Peyer's patch (tissue), 4 donors: ENCODE measurements around the gene ENPP1. TPM values are rescaled to one million over a fixed set of nuclear protein-coding genes. Genes with fewer than 3 reads are reported as not detected.
A peak's percentile ranks its signal among the peaks of the same experiment; 100 is the strongest.

Source experiments
- DNase-seq, 3 donors: peaks; one replicate each; pipeline ENCODE4 v3.0.0-alpha.2; 2017 to 2019
- H3K27ac ChIP-seq, 4 donors: fragments of 200-600 bp; sonication (generic); one replicate each; pipeline ENCODE4 v1.5.1; 2016 to 2019
- H3K27me3 ChIP-seq, 2 donors: fragments of 200-600 bp; sonication (generic); one replicate each; pipeline ENCODE4 v1.5.1; 2019
- H3K36me3 ChIP-seq, 3 donors: fragments of 200-600 bp; sonication (generic); one replicate each; pipeline ENCODE4 v1.5.1; 2016 to 2019
- H3K4me1 ChIP-seq, 4 donors: fragments of 200-600 bp; sonication (generic); one replicate each; pipeline ENCODE4 v1.5.1; 2016 to 2019
- H3K4me3 ChIP-seq, 4 donors: fragments of 200-600 bp; sonication (generic); 1 replicate in 3 of 4; 2 replicates in 1 of 4; pipeline ENCODE4 v1.5.1; 2016 to 2019; ENCODE audit warnings: mild to moderate bottlenecking in 1 of 4
- H3K9me3 ChIP-seq, 4 donors: fragments of 200-600 bp; sonication (generic); one replicate each; pipeline ENCODE4 v1.5.1; 2016 to 2019; ENCODE audit warnings: mild to moderate bottlenecking in 1 of 4
- CTCF ChIP-seq, 6 experiments: fragments of 450-650 bp in 4 of 6; fragments of 200-600 bp in 2 of 6; sonication (generic) in 1 of 6; IDR thresholded peaks; one replicate each; pipeline ENCODE4 v1.5.1; 2017 to 2019; ENCODE audit warnings: antibody characterized with exemption in 6 of 6, mild to moderate bottlenecking in 3 of 6, moderate library complexity in 1 of 6
- POLR2A ChIP-seq, 2 donors: fragments of 450-650 bp; IDR thresholded peaks; one replicate each; pipeline ENCODE4 v1.5.1; 2017; ENCODE audit warnings: antibody characterized with exemption in 2 of 2, mild to moderate bottlenecking in 2 of 2, moderate library complexity in 2 of 2
- total RNA-seq, 4 donors: library from RNA; depleted of rRNA; stranded (reverse); fragments of >200 nt; gene quantifications; one replicate each; pipeline ENCODE4 v1.1.0, GENCODE V29; 2016

ENPP1 gene
- total RNA-seq, 4 donors from 2014 or later, result 1.7 to 9.4 (median 7.1) TPM

GRCh38 chr6:131778169-131778568 lies 29.7 kb upstream of the ENPP1 start:
- Histone ChIP-seq H3K36me3 (no peaks in the 10 kb centered on the region), H3K9me3 (no peaks in the 10 kb centered on the region), H3K27me3 (no peaks in the 10 kb centered on the region), H3K27ac (no peak overlapping the region), H3K4me3 (no peak overlapping the region), H3K4me1 (no peaks in the 10 kb centered on the region)
- no peak for TF ChIP-seq POLR2A (IDR thresholded peaks at IDR 0.05)
- TF ChIP-seq CTCF (IDR thresholded peaks at IDR 0.05), result no peak
- DNase-seq, result no peak

DNA sequence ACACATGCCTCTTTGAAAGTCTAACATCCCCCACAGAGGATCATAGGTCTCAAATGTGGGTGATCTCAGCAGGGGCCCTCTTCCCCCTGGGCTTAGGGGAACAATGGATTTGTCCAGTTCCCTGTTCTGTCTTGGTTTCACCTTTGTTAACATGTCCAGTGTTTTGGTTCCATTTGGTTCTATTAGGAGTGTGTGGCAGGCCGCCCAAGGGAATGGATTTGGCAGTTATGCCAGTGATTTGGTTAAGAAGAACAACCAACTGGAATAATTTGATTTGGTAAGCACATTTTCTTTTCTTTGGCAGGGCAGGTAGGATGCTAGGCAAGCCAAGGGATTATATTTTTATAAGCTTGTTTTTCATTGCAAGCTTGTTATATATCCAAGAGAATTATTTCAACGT lies 28.5 kb upstream of the ENPP1 start:
- Histone ChIP-seq H3K4me3 (no peak overlapping the region), H3K9me3 (no peaks in the 10 kb centered on the region), H3K36me3 (no peaks in the 10 kb centered on the region), H3K27ac (no peak overlapping the region), H3K27me3 (no peaks in the 10 kb centered on the region), H3K4me1 (no peaks in the 10 kb centered on the region)
- no peak for DNase-seq
- no peak for TF ChIP-seq CTCF (IDR thresholded peaks at IDR 0.05)
- TF ChIP-seq POLR2A (IDR thresholded peaks at IDR 0.05), result no peak

GRCh38 chr6:131780600-131780999 lies 27.2 kb upstream of the ENPP1 start:
- no peaks in the 10 kb centered on the region for H3K9me3 ChIP-seq
- no peak overlapping the region for H3K4me3 ChIP-seq
- H3K4me1 ChIP-seq, result no peaks in the 10 kb centered on the region
- no peaks in the 10 kb centered on the region for H3K36me3 ChIP-seq
- no peaks in the 10 kb centered on the region for H3K27me3 ChIP-seq
- H3K27ac ChIP-seq, result no peak overlapping the region
- TF ChIP-seq POLR2A (IDR thresholded peaks at IDR 0.05), result no peak
- TF ChIP-seq CTCF (IDR thresholded peaks at IDR 0.05), result no peak
- no peak for DNase-seq

DNA sequence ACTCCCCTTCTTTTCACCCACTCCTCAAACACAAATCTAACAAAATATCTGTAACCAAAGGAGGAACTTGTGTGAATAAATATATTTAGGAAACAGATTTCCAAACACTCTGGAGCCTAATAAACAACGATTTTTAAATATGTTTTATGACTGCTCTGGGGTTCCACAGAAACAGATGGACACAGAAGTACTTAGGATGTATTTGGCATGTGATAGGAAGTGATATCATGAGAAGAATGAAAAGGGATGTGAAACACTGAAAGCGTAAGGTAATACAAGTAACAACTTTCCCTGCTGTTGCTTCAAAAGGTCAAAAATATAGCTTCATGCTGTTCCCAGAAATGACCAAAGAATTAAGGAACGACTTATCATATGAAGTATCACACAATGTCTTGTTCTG lies 26.1 kb upstream of the ENPP1 start:
- Histone ChIP-seq H3K36me3 (no peaks in the 10 kb centered on the region), H3K9me3 (no peaks in the 10 kb centered on the region), H3K4me1 (no peaks in the 10 kb centered on the region), H3K27me3 (no peaks in the 10 kb centered on the region), H3K27ac (no peak overlapping the region), H3K4me3 (no peak overlapping the region)
- no peak for DNase-seq
- TF ChIP-seq POLR2A (IDR thresholded peaks at IDR 0.05), result no peak
- no peak for TF ChIP-seq CTCF (IDR thresholded peaks at IDR 0.05)

- no peaks in the 10 kb centered on the region for H3K4me1 ChIP-seq
- H3K27me3 ChIP-seq, result no peaks in the 10 kb centered on the region
- peak in 1 of 3 donors; percentile 56 for DNase-seq
- no peaks in the 10 kb centered on the region for H3K9me3 ChIP-seq
- TF ChIP-seq POLR2A (IDR thresholded peaks at IDR 0.05), result no peak
- TF ChIP-seq CTCF (IDR thresholded peaks at IDR 0.05), result peak in 3 of 6 experiments; percentile 65 to 75 (median 67)
- no peak overlapping the region for H3K4me3 ChIP-seq
- H3K36me3 ChIP-seq, result no peaks in the 10 kb centered on the region
- H3K27ac ChIP-seq, result no peak overlapping the region
Observed at GRCh38 chr6:131782764-131783163, 25.1 kb upstream of the ENPP1 start.

DNA sequence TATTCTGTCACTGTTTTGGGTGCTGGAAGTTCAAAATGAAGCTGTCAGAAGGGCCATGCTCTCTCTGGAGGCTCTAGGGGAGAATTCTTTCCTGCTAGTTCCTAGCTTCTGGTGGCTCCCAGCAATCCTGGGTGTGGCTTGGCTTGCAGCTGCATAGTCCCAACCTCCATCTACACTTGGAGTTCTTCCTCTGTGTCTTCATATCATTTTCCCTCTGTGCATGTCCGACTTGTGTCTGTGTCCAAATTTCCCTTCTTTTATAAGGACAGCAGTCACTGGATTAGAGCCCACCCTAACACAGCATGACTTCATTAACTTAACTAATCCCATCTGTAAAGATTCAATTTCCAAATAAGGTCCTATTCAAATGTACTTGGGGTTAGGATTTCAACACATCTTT lies 23.3 kb upstream of the ENPP1 start:
- H3K27me3 ChIP-seq, result no peaks in the 10 kb centered on the region
- no peak overlapping the region for H3K4me3 ChIP-seq
- H3K4me1 ChIP-seq, result no peaks in the 10 kb centered on the region
- H3K9me3 ChIP-seq, result no peaks in the 10 kb centered on the region
- no peaks in the 10 kb centered on the region for H3K36me3 ChIP-seq
- H3K27ac ChIP-seq, result no peak overlapping the region
- TF ChIP-seq POLR2A (IDR thresholded peaks at IDR 0.05) (no peak), CTCF (IDR thresholded peaks at IDR 0.05) (no peak)
- no peak for DNase-seq
